AG09319 (cell line): ENCODE measurements around the gene C1orf232.

Experiments used
- DNase-seq: peaks from one replicate; pipeline ENCODE4 v3.0.0-alpha.2; 2010; ENCODE audit warnings: low read depth; ENCODE audit errors: extremely low read depth
- TF ChIP-seq, protein P1 (sequence below): IDR thresholded peaks from 2 replicates; pipeline ENCODE4 v1.5.1; 2011; ENCODE audit warnings: low read depth, mild to moderate bottlenecking, inconsistent platforms, low read length, moderate library complexity

Gene C1orf232

GRCh38 chr1:26188477-26188876 lies 19.7 kb upstream of the C1orf232 start:
- no peak for DNase-seq
- TF ChIP-seq, protein P1, sequence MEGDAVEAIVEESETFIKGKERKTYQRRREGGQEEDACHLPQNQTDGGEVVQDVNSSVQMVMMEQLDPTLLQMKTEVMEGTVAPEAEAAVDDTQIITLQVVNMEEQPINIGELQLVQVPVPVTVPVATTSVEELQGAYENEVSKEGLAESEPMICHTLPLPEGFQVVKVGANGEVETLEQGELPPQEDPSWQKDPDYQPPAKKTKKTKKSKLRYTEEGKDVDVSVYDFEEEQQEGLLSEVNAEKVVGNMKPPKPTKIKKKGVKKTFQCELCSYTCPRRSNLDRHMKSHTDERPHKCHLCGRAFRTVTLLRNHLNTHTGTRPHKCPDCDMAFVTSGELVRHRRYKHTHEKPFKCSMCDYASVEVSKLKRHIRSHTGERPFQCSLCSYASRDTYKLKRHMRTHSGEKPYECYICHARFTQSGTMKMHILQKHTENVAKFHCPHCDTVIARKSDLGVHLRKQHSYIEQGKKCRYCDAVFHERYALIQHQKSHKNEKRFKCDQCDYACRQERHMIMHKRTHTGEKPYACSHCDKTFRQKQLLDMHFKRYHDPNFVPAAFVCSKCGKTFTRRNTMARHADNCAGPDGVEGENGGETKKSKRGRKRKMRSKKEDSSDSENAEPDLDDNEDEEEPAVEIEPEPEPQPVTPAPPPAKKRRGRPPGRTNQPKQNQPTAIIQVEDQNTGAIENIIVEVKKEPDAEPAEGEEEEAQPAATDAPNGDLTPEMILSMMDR, result no peak

DNA sequence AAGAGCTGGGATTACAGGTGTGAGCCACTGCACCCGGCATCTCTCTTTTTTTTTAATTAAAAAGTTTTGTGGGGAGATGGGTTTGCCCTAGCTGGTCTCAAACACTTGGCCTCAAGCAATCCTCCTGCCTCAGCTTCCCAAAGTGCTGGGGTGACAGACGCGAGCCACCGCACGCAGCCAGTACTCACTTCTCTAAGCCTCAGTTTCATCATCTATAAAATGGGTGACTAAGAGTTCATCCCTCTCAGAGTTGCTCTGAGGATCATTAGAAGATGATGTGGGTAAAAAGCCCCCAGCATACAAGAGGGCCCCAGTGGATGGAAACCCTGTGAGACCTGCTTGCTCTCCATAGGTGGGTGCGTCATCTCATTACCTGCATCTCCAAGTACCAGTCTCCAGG lies 19.1 kb upstream of the C1orf232 start:
- DNase-seq, result no peak
- TF ChIP-seq, protein P1, result no peak

- no peak for DNase-seq
- TF ChIP-seq, protein P1, result no peak
Observed at GRCh38 chr1:26184883-26185282, 16.1 kb upstream of the C1orf232 start.

GRCh38 chr1:26184086-26184485 lies 15.3 kb upstream of the C1orf232 start:
- TF ChIP-seq, protein P1, result no peak
- DNase-seq, result no peak

DNA sequence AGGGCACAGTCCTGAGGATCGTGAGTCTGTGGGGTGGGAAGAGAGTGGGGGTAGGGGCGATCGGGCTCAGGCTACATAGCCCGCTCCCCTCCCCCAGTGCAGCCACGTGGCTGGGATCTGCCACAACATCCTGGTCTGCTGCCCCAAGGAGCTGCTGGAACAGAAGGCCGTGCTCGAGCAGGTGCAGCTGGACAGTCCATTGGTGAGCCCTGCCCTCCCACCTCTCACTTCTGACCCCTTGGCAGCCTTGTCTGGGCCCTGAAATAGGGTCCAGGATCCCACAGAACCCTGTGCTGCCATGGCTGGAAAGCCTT lies 13.6 kb upstream of the C1orf232 start:
- DNase-seq, result no peak
- TF ChIP-seq, protein P1, result no peak

DNA sequence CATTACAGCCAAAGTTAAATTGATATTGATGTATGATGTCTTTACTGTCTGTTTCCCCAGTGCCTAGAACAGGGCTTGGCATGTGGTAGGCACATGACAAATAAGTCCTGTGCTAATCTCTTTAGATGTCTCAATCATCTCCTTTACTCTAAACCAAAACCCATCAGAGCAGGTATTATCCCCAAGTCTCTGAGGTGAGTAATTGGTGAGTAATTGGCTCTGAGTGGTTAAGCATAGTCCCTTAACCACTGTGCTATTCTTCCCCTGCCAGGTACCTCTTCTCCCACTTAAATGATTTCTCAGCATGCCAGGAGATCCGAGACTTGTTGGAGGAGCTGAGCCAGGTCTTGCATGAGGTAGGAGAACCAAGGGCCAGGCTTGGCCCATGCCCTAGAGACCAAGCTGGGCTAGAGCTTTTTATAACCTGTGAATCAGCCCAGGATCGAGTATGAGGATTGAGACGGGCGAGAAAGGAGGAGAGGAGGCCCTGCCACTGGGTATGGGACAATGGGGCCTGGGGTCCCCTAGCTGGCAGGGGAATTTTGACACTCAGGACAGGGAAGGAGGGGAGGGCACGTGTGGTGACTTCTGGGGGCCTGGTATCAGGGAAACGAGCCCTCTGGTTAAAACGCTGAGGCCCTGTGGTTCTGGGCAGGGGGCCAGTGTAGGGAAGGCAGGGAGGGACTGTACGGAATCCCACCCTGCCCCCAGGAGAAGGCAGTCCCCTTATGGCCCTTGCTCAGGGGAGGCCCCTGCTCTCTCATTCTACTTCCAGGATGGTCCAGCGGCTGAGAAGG lies 13.0 kb upstream of the C1orf232 start:
- TF ChIP-seq, protein P1, result no peak
- DNase-seq, result no peak

GRCh38 chr1:26180010-26180506 lies 11.3 kb upstream of the C1orf232 start:
- TF ChIP-seq, protein P1, result no peak
- DNase-seq, result no peak
